MM.1S (cell line): ENCODE results near the gene ZXDC.

Experiments used
- EZH2 ChIP-seq: fragments of 300-600 bp; sonication (generic); optimal IDR thresholded peaks from 2 replicates; pipeline ENCODE3; 2017; ENCODE audit warnings: low read depth, mild to moderate bottlenecking, antibody characterized with exemption, low read length, mixed read lengths
- EZH2phosphoT487 ChIP-seq: fragments of 300-600 bp; sonication (generic); IDR thresholded peaks from 2 replicates; pipeline ENCODE4 v1.6.1; 2018; ENCODE audit warnings: antibody characterized with exemption, low read length
- TF ChIP-seq, protein P1 (sequence below): fragments of 300-600 bp; sonication (generic); IDR thresholded peaks from 2 replicates; pipeline ENCODE4 v1.5.1; 2016; ENCODE audit warnings: antibody characterized with exemption, low read length, mixed read lengths

DNA sequence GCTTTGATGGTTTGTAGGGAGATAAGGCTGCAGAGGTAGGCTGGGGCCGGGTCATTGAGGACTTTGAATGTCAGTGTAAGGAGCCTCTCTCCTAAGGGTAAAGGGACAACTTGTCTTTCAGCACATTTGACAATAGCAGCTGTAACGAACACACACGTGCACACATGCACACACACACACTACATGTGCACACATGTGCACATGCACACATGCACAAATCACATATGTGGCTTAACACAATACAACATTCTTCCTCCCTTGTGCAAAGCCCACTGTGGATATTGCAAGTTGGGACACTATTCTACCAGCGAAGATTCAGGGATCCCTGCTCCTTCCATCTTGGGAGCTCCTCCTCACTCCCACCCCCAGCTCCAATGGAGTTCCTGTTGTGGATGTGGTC, 82.1 kb downstream of the ZXDC start:
- TF ChIP-seq, protein P1, sequence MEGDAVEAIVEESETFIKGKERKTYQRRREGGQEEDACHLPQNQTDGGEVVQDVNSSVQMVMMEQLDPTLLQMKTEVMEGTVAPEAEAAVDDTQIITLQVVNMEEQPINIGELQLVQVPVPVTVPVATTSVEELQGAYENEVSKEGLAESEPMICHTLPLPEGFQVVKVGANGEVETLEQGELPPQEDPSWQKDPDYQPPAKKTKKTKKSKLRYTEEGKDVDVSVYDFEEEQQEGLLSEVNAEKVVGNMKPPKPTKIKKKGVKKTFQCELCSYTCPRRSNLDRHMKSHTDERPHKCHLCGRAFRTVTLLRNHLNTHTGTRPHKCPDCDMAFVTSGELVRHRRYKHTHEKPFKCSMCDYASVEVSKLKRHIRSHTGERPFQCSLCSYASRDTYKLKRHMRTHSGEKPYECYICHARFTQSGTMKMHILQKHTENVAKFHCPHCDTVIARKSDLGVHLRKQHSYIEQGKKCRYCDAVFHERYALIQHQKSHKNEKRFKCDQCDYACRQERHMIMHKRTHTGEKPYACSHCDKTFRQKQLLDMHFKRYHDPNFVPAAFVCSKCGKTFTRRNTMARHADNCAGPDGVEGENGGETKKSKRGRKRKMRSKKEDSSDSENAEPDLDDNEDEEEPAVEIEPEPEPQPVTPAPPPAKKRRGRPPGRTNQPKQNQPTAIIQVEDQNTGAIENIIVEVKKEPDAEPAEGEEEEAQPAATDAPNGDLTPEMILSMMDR: no peak
- no peak for TF ChIP-seq EZH2
- no peak for TF ChIP-seq EZH2phosphoT487
